ENCODE measurements around the gene C19orf85. TPM values are rescaled to one million over a fixed set of nuclear protein-coding genes. Genes with fewer than 3 reads are reported as not detected.
"Not testable (repeated sequence)": the region's sequence is repeated elsewhere in the genome, so short reads cannot be mapped to it uniquely, and the experiment has no call there.

Gene C19orf85
- total RNA-seq, 1 donor from 2014 or later, result not detected

DNA sequence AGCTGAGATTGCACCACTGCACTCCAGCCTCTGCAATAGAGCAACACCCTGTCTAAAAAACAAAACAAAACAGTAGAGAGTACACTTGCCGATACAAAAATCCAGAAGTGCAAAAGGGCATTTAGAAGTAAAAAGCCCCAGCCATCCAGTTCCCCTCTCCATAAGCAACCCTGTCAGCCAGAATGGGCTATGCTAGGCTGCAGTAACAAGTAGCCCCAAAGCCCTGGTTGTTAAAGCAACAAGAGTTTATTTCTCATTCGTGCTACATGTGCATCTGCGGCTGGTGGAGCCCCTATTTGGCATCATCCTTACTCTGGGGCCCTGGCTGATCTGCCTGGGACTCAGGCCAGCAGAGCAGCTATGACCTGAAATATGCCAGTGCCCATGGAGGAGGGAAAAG, 40.0 kb downstream of the C19orf85 start:
- H3K4me3 ChIP-seq, result no peak overlapping the region
- no peak overlapping the region for H3K27ac ChIP-seq
- H3K27me3 ChIP-seq, result no peaks in the 10 kb centered on the region
- no peaks in the 10 kb centered on the region for H3K4me1 ChIP-seq
- TF ChIP-seq, protein P1, sequence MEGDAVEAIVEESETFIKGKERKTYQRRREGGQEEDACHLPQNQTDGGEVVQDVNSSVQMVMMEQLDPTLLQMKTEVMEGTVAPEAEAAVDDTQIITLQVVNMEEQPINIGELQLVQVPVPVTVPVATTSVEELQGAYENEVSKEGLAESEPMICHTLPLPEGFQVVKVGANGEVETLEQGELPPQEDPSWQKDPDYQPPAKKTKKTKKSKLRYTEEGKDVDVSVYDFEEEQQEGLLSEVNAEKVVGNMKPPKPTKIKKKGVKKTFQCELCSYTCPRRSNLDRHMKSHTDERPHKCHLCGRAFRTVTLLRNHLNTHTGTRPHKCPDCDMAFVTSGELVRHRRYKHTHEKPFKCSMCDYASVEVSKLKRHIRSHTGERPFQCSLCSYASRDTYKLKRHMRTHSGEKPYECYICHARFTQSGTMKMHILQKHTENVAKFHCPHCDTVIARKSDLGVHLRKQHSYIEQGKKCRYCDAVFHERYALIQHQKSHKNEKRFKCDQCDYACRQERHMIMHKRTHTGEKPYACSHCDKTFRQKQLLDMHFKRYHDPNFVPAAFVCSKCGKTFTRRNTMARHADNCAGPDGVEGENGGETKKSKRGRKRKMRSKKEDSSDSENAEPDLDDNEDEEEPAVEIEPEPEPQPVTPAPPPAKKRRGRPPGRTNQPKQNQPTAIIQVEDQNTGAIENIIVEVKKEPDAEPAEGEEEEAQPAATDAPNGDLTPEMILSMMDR (IDR thresholded peaks at IDR 0.05), result no peak
- no peak for DNase-seq (ENCODE audit: low spot score in 2 of 2)
- no peaks in the 10 kb centered on the region for H3K9me3 ChIP-seq
- H3K36me3 ChIP-seq, result no peaks in the 10 kb centered on the region
- intact Hi-C loops (cut with DNase I), result no loop called here

DNA sequence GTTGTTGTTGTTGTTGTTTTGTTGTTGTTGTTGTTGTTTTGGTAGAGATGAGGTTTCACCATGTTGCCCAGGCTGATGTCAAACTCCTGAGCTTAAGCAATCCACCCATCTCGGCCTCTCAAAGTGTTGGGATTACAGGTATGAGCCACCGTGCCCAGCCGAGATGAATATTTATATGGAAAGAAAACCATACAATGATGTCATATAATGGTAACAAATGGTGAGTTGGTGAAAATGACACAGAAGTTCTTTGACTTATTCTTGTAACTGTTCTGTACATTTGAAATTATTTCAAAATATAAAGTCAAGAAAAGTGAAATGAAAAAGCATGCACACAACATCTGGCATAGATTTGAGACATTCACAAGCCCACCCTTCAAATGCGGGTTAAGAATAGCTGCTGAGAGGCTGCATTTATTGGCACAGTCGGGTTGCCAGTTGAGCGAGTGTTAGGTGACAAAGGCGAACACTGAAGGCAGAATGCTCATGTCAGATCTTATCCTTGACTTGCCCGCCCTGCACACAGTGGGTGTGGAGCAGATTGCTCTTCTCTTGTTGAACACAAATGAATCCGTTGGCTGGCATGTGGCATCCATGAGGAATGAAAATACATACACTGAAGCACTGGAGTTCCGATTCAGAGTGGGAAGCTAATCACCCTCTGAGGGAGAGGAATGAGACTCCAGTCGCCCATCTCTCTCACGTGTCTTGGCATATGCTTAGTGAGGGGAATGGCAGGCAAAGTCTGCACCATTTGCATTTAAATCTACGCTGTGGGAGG, 41.1 kb downstream of the C19orf85 start:
- no peaks in the 10 kb centered on the region for H3K36me3 ChIP-seq
- H3K27me3 ChIP-seq, result no peaks in the 10 kb centered on the region
- H3K9me3 ChIP-seq, result no peaks in the 10 kb centered on the region
- TF ChIP-seq, protein P1 (IDR thresholded peaks at IDR 0.05), result no peak
- H3K4me1 ChIP-seq, result no peaks in the 10 kb centered on the region
- H3K4me3 ChIP-seq, result no peak overlapping the region
- DNase-seq (ENCODE audit: low spot score in 2 of 2), result no peak
- intact Hi-C loops (cut with DNase I), result no loop called here
- H3K27ac ChIP-seq, result no peak overlapping the region

DNA sequence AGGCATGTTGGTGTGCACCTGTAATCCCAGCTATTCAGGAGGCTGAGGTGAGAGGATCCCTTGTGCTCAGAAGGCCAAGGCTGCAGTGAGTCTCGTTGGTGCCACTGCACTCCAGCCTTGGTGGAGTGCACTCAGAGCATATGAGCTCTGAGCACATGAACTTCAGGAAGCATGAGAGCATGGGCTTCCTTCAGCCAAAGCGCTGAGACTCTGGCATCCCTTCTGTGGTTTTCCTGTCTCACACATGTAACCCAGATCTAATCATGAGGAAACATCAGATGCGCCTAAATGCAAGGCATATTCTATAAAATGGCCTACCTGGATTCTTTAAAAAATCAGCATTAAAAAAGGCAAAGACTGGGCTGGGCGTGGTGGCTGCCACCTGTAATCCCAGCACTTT, 43.3 kb downstream of the C19orf85 start:
- DNase-seq (ENCODE audit: low spot score in 2 of 2); H3K27ac ChIP-seq; H3K4me1 ChIP-seq; H3K36me3 ChIP-seq; intact Hi-C loops (cut with DNase I); H3K27me3 ChIP-seq; H3K9me3 ChIP-seq; H3K4me3 ChIP-seq: not testable (repeated sequence)

DNA sequence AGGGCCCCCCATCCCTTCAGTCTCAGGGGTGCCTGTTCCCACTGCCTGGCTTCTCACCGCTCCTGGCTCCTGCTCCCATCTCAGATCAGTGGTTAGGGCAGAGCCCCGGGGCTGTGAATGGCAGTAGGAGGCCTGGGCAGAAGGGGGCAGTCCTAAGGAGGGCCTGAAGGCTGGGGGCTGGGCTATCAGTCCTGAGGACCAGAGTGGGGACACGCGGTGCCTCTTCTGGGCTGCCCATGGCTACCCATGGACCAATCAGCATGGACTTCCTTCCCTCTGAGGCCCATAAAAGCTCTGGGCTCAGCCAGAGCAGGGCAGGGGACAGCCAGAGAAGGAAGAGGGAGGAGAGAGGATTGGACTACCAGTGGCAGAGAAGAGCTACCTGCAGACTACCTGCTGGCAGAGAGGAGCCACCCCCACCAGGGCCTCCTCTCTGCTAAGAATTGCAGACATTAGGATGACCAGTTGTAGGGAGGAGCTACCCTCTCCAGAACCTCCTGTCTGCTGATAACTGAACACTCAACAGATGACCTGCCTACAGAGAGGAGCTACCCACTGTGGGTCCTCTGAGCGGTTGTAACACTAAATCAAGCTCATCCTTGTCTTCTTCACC, 44.8 kb downstream of the C19orf85 start:
- Histone ChIP-seq H3K4me3 (no peak overlapping the region), H3K27ac (no peak overlapping the region), H3K27me3 (no peaks in the 10 kb centered on the region), H3K36me3 (no peaks in the 10 kb centered on the region), H3K4me1 (no peaks in the 10 kb centered on the region), H3K9me3 (no peaks in the 10 kb centered on the region)
- intact Hi-C loops (cut with DNase I), result loop anchor here (5.0 kb wide), 1 partner anchor 277 kb away; no protein-coding TSS in a partner anchor
- TF ChIP-seq, protein P1 (IDR thresholded peaks at IDR 0.05), result no peak
- DNase-seq (ENCODE audit: low spot score in 2 of 2), result no peak

DNA sequence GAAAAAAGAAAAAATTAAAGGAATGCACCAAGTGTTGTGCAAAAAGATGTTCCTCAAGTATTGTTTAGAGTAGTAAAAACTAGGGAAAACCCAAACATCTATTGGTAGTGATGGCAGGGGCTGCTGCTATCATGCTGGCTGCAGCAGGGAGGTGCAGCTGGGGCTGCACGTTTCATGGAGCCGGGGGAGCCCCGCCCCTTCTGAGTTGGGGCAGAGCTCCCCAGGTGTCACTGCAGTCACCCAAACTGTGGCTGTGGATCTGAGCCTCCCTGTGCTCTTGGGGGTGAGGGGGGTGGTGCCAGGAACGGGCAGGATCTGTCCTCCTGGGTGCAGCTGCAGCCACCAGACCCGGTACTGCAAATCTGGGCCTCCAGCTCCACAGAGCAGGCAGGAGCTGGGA, 45.4 kb downstream of the C19orf85 start:
- no peak overlapping the region for H3K27ac ChIP-seq
- no peak overlapping the region for H3K4me3 ChIP-seq
- no peaks in the 10 kb centered on the region for H3K4me1 ChIP-seq
- no peak for DNase-seq (ENCODE audit: low spot score in 2 of 2)
- no peaks in the 10 kb centered on the region for H3K9me3 ChIP-seq
- intact Hi-C loops (cut with DNase I), result loop anchor here (5.0 kb wide), 1 partner anchor 277 kb away; no protein-coding TSS in a partner anchor
- H3K27me3 ChIP-seq, result no peaks in the 10 kb centered on the region
- TF ChIP-seq, protein P1 (IDR thresholded peaks at IDR 0.05), result no peak
- H3K36me3 ChIP-seq, result no peaks in the 10 kb centered on the region

DNA sequence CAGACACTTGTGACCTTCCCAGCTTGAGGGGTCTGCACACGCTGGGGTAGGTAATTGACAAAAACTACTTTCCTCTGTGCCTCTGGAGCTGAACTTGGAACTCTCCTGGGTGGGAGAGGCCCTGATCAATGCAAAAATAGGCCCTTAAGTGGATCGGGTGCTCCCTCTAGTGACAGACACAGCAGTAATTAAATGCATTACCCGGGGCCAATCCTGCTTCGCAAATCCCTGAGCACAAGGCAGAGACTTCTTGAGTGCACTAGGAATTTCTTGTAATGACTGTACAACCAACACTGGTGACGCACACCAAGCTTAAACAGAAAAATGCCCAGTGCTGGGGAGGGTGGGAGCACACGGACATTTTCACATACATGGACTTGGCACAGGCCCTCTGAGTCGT, 46.4 kb downstream of the C19orf85 start:
- H3K27ac ChIP-seq, result no peak overlapping the region
- TF ChIP-seq, protein P1 (IDR thresholded peaks at IDR 0.05), result peak; percentile 38 to 56 (median 42)
- no peak overlapping the region for H3K4me3 ChIP-seq
- no peak for DNase-seq (ENCODE audit: low spot score in 2 of 2)
- H3K9me3 ChIP-seq, result no peaks in the 10 kb centered on the region
- H3K4me1 ChIP-seq, result no peaks in the 10 kb centered on the region
- no peaks in the 10 kb centered on the region for H3K36me3 ChIP-seq
- no peaks in the 10 kb centered on the region for H3K27me3 ChIP-seq
- intact Hi-C loops (cut with DNase I), result loop anchor here (5.0 kb wide), 1 partner anchor 276 kb away; no protein-coding TSS in a partner anchor

Data from ascending aorta (tissue), 2 donors.